WTC11 (cell line): ENCODE data around the gene NFU1. TPM values are rescaled to one million over a fixed set of nuclear protein-coding genes. Genes with fewer than 3 reads are reported as not detected.

Source experiments
- CBFB ChIP-seq: sonication (generic); formaldehyde crosslinking; IDR thresholded peaks from 2 replicates; pipeline ENCODE4 v1.8.1; 2022; ENCODE audit warnings: mild to moderate bottlenecking, low read depth, missing genetic modification reagents
- CREB1 ChIP-seq: sonication (generic); formaldehyde crosslinking; IDR thresholded peaks from 2 replicates; pipeline ENCODE4 v1.8.0; 2023; ENCODE audit warnings: mild to moderate bottlenecking, missing genetic modification reagents
- CREM ChIP-seq: sonication (generic); formaldehyde crosslinking; IDR thresholded peaks from 2 replicates; pipeline ENCODE4 v1.8.1; 2022; ENCODE audit warnings: mild to moderate bottlenecking, missing genetic modification reagents, moderate library complexity
- E2F5 ChIP-seq: sonication (generic); formaldehyde crosslinking; IDR thresholded peaks from 2 replicates; pipeline ENCODE4 v1.8.1; 2022; ENCODE audit warnings: mild to moderate bottlenecking, moderate library complexity, missing genetic modification reagents
- ELF4 ChIP-seq: sonication (generic); formaldehyde crosslinking; IDR thresholded peaks from 2 replicates; pipeline ENCODE4 v1.8.1; 2022; ENCODE audit warnings: low read depth, mild to moderate bottlenecking, moderate library complexity, missing genetic modification reagents
- FOXK1 ChIP-seq: sonication (generic); formaldehyde crosslinking; IDR thresholded peaks from 2 replicates; pipeline ENCODE4 v1.8.0; 2022; ENCODE audit warnings: mild to moderate bottlenecking, moderate library complexity, missing genetic modification reagents
- GRHL2 ChIP-seq: fragments of 250-450 bp; sonication (Bioruptor Pico); IDR thresholded peaks from 2 replicates; pipeline ENCODE4 v1.8.0; 2022; ENCODE audit warnings: mild to moderate bottlenecking, moderate library complexity; ENCODE audit not compliant: insufficient replicate concordance, severe bottlenecking
- HMGXB4 ChIP-seq: sonication (generic); formaldehyde crosslinking; IDR thresholded peaks from 2 replicates; pipeline ENCODE4 v1.8.1; 2023; ENCODE audit warnings: mild to moderate bottlenecking, moderate library complexity, missing genetic modification reagents
- JUN ChIP-seq: sonication (generic); formaldehyde crosslinking; IDR thresholded peaks from 2 replicates; pipeline ENCODE4 v1.8.0; 2023; ENCODE audit warnings: mild to moderate bottlenecking, missing genetic modification reagents
- MXD4 ChIP-seq: fragments of 250-450 bp; sonication (Bioruptor Pico); IDR thresholded peaks from 2 replicates; pipeline ENCODE4 v1.8.0; 2021; ENCODE audit warnings: mild to moderate bottlenecking, moderate library complexity, borderline replicate concordance
- NFYB ChIP-seq: sonication (generic); formaldehyde crosslinking; conservative IDR thresholded peaks from 2 replicates; pipeline ENCODE4 v1.8.0; 2022; ENCODE audit warnings: low read depth, missing genetic modification reagents
- NR3C1 ChIP-seq: sonication (generic); formaldehyde crosslinking; conservative IDR thresholded peaks from 2 replicates; pipeline ENCODE4 v1.8.1; 2023; ENCODE audit warnings: low read depth, mild to moderate bottlenecking, missing genetic modification reagents
- OVOL2 ChIP-seq: fragments of 250-450 bp; sonication (Bioruptor Pico); IDR thresholded peaks from 2 replicates; pipeline ENCODE4 v1.9.0; 2021; ENCODE audit warnings: mild to moderate bottlenecking, borderline replicate concordance
- RELA ChIP-seq: sonication (generic); formaldehyde crosslinking; IDR thresholded peaks from 2 replicates; pipeline ENCODE4 v1.8.1; 2022; ENCODE audit warnings: missing genetic modification reagents, mild to moderate bottlenecking, borderline replicate concordance
- RORB ChIP-seq: fragments of 250-450 bp; sonication (Bioruptor Pico); IDR thresholded peaks from 2 replicates; pipeline ENCODE4 v1.9.0; 2021; ENCODE audit warnings: mild to moderate bottlenecking
- SP1 ChIP-seq: sonication (generic); formaldehyde crosslinking; conservative IDR thresholded peaks from 2 replicates; pipeline ENCODE4 v1.8.1; 2022; ENCODE audit warnings: missing genetic modification reagents
- TEAD1 ChIP-seq: sonication (generic); formaldehyde crosslinking; IDR thresholded peaks from 2 replicates; pipeline ENCODE4 v1.8.0; 2022; ENCODE audit warnings: mild to moderate bottlenecking, missing genetic modification reagents
- USF1 ChIP-seq: sonication (generic); formaldehyde crosslinking; IDR thresholded peaks from 2 replicates; pipeline ENCODE4 v1.8.0; 2022; ENCODE audit warnings: mild to moderate bottlenecking, missing genetic modification reagents
- ZBTB21 ChIP-seq: sonication (generic); formaldehyde crosslinking; IDR thresholded peaks from 2 replicates; pipeline ENCODE4 v1.8.1; 2023; ENCODE audit warnings: mild to moderate bottlenecking, missing genetic modification reagents, borderline replicate concordance
- ZNF121 ChIP-seq: sonication (generic); formaldehyde crosslinking; IDR thresholded peaks from 2 replicates; pipeline ENCODE4 v1.8.0; 2023; ENCODE audit warnings: missing genetic modification reagents
- ZNF416 ChIP-seq: fragments of 250-450 bp; sonication (Bioruptor Pico); IDR thresholded peaks from 2 replicates; pipeline ENCODE4 v1.9.0; 2021; ENCODE audit warnings: mild to moderate bottlenecking, inconsistent platforms
- total RNA-seq: library from RNA; stranded (reverse); gene quantifications from 3 replicates; pipeline ENCODE4 v1.2.3, GENCODE V29; 2021
- TF ChIP-seq, protein P1 (sequence below): sonication (generic); formaldehyde crosslinking; IDR thresholded peaks from 2 replicates; pipeline ENCODE4 v1.8.0; 2022; ENCODE audit warnings: mild to moderate bottlenecking, missing genetic modification reagents
- TF ChIP-seq, protein P2 (sequence below): sonication (generic); formaldehyde crosslinking; IDR thresholded peaks from 2 replicates; pipeline ENCODE4 v1.8.1; 2023; ENCODE audit warnings: mild to moderate bottlenecking, missing genetic modification reagents, borderline replicate concordance
- TF ChIP-seq, protein P3 (sequence below): sonication (generic); formaldehyde crosslinking; IDR thresholded peaks from 2 replicates; pipeline ENCODE4 v1.8.0; 2022; ENCODE audit warnings: missing genetic modification reagents

Gene NFU1
- total RNA-seq, 1 experiment from 2014 or later, result 39.3 TPM

- TF ChIP-seq, protein P1, sequence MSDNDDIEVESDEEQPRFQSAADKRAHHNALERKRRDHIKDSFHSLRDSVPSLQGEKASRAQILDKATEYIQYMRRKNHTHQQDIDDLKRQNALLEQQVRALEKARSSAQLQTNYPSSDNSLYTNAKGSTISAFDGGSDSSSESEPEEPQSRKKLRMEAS (CRISPR knock-in tag), result peak; percentile 85
- TF ChIP-seq FOXK1 (CRISPR knock-in tag), result 0 out of 2 replicates have a peak, but pooled peaks have one; percentile 49
- peak; percentile 60; the same call in 1 of the 2 replicates for TF ChIP-seq RELA (CRISPR knock-in tag)
- TF ChIP-seq USF1 (CRISPR knock-in tag), result peak; percentile 57
- TF ChIP-seq NFYB, result peak; percentile 84
- no peak for TF ChIP-seq MXD4 (CRISPR knock-in tag)
- peak; percentile 68; the same call in 1 of the 2 replicates for TF ChIP-seq E2F5 (CRISPR knock-in tag)
- TF ChIP-seq OVOL2 (CRISPR knock-in tag), result no peak
- no peak for TF ChIP-seq ELF4 (CRISPR knock-in tag)
- peak; percentile 54; the same call in 1 of the 2 replicates for TF ChIP-seq CBFB (CRISPR knock-in tag)
- TF ChIP-seq TEAD1, result peak; percentile 70; the same call in 1 of the 2 replicates
- no peak; the same call in 1 of the 2 replicates for TF ChIP-seq ZBTB21 (CRISPR knock-in tag)
- TF ChIP-seq ZNF121, result no peak
- peak; percentile 49; the same call in 1 of the 2 replicates for TF ChIP-seq CREM
- TF ChIP-seq JUN (CRISPR knock-in tag), result peak; percentile 70; the same call in 1 of the 2 replicates
- TF ChIP-seq CREB1, result no peak
- TF ChIP-seq NR3C1 (CRISPR knock-in tag), result peak; percentile 80; the same call in 1 of the 2 replicates
- no peak for TF ChIP-seq GRHL2 (CRISPR knock-in tag)
- TF ChIP-seq ZNF416 (CRISPR knock-in tag), result no peak
- TF ChIP-seq, protein P2, sequence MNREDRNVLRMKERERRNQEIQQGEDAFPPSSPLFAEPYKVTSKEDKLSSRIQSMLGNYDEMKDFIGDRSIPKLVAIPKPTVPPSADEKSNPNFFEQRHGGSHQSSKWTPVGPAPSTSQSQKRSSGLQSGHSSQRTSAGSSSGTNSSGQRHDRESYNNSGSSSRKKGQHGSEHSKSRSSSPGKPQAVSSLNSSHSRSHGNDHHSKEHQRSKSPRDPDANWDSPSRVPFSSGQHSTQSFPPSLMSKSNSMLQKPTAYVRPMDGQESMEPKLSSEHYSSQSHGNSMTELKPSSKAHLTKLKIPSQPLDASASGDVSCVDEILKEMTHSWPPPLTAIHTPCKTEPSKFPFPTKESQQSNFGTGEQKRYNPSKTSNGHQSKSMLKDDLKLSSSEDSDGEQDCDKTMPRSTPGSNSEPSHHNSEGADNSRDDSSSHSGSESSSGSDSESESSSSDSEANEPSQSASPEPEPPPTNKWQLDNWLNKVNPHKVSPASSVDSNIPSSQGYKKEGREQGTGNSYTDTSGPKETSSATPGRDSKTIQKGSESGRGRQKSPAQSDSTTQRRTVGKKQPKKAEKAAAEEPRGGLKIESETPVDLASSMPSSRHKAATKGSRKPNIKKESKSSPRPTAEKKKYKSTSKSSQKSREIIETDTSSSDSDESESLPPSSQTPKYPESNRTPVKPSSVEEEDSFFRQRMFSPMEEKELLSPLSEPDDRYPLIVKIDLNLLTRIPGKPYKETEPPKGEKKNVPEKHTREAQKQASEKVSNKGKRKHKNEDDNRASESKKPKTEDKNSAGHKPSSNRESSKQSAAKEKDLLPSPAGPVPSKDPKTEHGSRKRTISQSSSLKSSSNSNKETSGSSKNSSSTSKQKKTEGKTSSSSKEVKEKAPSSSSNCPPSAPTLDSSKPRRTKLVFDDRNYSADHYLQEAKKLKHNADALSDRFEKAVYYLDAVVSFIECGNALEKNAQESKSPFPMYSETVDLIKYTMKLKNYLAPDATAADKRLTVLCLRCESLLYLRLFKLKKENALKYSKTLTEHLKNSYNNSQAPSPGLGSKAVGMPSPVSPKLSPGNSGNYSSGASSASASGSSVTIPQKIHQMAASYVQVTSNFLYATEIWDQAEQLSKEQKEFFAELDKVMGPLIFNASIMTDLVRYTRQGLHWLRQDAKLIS, result no peak
- TF ChIP-seq RORB (CRISPR knock-in tag), result no peak
- TF ChIP-seq SP1, result peak; percentile 90
- TF ChIP-seq HMGXB4 (CRISPR knock-in tag), result no peak; the same call in 1 of the 2 replicates
- TF ChIP-seq, protein P3, sequence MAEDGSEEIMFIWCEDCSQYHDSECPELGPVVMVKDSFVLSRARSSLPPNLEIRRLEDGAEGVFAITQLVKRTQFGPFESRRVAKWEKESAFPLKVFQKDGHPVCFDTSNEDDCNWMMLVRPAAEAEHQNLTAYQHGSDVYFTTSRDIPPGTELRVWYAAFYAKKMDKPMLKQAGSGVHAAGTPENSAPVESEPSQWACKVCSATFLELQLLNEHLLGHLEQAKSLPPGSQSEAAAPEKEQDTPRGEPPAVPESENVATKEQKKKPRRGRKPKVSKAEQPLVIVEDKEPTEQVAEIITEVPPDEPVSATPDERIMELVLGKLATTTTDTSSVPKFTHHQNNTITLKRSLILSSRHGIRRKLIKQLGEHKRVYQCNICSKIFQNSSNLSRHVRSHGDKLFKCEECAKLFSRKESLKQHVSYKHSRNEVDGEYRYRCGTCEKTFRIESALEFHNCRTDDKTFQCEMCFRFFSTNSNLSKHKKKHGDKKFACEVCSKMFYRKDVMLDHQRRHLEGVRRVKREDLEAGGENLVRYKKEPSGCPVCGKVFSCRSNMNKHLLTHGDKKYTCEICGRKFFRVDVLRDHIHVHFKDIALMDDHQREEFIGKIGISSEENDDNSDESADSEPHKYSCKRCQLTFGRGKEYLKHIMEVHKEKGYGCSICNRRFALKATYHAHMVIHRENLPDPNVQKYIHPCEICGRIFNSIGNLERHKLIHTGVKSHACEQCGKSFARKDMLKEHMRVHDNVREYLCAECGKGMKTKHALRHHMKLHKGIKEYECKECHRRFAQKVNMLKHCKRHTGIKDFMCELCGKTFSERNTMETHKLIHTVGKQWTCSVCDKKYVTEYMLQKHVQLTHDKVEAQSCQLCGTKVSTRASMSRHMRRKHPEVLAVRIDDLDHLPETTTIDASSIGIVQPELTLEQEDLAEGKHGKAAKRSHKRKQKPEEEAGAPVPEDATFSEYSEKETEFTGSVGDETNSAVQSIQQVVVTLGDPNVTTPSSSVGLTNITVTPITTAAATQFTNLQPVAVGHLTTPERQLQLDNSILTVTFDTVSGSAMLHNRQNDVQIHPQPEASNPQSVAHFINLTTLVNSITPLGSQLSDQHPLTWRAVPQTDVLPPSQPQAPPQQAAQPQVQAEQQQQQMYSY (CRISPR knock-in tag), result no peak
Observed at GRCh38 chr2:69386789-69387734, 50.2 kb downstream of the NFU1 start, which contains the start of gene GFPT1 (continued).
